GM21423 (cell line): ENCODE measurements around the gene STAT5A.
"Not testable (repeated sequence)": the region's sequence is repeated elsewhere in the genome, so short reads cannot be mapped to it uniquely, and the experiment has no call there.

Experiments
- ATAC-seq: cut with Tn5 transposase; IDR thresholded peaks from one replicate; pipeline ENCODE4 v1.9.1; 2021; ENCODE audit warnings: mild to moderate bottlenecking, moderate library complexity; ENCODE audit not compliant: unreplicated experiment

The STAT5A gene

DNA sequence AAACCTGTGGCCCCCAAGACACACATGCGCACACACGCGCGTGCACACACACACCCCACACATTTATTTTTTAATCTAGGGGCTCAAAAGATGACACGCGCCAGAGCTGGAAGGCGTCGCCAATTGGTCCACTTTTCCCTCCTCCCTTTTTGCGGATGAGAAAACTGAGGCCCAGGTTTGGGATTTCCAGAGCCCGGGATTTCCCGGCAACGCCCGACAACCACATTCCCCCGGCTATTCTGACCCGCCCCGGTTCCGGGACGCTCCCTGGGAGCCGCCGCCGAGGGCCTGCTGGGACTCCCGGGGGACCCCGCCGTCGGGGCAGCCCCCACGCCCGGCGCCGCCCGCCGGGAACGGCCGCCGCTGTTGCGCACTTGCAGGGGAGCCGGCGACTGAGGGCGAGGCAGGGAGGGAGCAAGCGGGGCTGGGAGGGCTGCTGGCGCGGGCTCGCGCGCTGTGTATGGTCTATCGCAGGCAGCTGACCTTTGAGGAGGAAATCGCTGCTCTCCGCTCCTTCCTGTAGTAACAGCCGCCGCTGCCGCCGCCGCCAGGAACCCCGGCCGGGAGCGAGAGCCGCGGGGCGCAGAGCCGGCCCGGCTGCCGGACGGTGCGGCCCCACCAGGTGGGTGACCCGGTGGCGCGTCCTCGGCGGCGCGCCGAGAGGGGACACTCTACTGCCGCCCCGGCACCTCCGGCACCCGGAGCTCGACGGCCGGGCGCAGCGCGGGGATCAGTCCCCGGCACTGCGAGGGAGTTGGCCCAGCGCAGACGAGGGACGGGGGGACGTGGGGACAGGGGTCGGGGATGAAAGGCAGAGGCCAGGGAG is at the start of gene STAT5A:
TSS of gene STAT5A (plus strand) at position 522 of the 826 bp plus-strand sequence. CDS start 914 bp downstream, outside the sequence.
- peak; percentile 45 for ATAC-seq

DNA sequence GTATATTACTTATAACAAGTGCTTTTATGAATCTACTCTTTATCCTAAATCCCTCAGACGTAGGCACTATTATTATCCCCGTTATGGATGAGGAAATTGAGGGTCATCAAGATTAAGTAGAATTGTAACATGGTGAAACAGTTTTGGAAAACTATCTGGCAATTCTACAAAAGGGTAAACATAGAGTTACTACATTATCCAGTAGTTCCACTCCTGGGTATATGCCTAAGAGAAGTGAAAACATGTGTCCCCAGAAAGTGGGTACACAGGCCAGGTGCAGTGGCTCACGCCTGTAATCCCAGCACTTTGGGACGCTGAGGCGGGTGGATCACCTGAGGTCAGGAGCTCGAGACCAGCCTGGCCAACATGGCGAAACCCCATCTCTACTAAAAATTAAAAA is 48.7 kb upstream of the STAT5A start:
- not testable (repeated sequence) for ATAC-seq

DNA sequence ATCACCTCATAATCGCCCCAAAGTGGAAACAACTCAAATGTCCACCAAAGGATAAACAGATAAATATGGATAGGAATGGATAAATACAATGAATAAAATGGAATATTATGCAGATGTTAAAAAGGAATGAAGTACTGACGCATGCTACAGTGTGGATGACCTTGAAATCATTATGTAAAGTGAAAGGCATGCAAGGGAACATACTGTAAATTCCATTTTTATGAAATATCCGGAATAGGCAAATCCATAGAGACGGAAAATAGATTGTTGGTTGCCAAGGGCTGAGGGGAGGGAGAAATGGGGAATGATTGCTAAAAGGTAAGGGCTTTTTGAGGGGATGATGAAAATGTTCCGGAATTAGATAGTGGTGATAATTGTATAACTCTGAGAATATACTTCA is 48.1 kb upstream of the STAT5A start:
- no peak for ATAC-seq

DNA sequence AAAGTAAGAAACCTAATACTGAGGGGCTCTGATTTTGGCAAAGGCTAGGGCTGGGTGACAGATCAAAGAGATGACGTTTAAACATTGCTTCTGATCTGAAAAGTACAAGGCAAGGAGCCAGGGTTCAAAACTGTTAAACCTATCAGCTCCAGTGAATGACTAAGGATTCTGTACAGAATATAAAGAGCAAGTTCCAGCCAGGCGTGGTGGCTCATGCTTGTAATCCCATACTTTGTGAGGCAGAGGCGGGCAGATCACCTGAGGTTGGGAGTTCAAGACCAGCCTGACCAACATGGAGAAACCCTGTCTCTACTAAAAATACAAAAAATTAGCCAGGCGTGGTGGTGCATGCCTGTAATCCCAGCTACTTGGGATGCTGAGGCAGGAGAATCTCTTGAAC is 47.4 kb upstream of the STAT5A start:
- not testable (repeated sequence) for ATAC-seq

DNA sequence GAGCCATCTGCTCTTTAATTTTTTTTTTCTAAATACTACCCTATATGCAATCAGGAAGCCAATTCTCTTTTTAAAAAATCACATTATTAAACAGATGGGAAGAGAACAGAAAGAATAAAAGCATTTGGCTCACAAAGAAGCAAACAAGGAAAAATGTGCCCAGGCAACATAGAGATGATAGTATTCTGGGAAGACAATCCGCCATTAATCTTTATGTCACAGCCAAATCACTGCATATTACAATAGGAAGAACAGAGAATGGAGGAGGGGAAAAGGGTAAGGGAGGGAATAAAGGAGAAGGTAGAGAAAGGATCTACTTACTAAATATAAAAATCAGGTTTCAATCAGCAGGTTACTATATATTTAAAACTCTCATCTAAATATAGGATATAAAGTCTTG is 46.4 kb upstream of the STAT5A start:
- ATAC-seq = no peak

DNA sequence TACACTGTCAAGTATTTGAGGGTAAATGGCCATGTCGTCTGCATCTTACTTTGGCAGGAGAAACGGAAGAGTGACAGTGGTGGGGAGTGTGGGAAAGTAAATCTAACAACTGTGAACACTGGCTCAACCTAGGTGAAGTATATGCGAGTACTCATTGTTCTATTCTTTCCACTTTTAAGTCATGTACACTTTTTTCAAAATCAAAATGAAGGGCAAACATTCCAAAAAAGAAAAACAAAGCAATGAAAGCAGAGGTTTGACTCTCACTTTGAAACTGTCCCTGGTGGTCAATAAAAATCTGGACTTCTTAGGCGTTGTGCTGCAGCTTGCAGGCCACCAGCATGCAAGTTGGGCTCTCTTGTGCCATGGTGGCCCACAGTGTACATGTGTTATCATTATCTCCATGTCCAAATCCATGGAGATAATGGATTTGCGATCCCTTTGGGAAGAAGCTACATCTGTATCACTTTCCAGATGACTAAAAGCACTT is 44.8 kb upstream of the STAT5A start:
- ATAC-seq = no peak

DNA sequence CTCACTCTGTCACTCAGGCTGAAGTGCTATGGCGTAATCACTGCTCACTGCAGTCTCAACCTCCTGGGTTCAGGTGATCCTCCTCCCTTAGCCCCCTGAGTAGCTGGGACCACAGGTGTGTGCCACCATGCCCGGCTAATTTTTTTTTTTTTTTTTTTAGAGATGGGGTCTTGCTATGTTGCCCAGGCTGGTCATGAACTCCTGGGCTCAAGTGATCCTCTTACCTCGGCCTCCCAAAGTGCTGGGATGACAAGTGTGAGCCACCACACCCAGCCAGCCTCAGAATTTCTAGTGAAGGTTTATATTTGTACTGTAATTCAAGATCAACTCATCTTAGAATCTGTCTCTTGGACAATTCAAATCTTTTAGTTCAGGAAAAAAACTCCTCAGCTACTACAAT is 44.2 kb upstream of the STAT5A start:
- not testable (repeated sequence) for ATAC-seq

DNA sequence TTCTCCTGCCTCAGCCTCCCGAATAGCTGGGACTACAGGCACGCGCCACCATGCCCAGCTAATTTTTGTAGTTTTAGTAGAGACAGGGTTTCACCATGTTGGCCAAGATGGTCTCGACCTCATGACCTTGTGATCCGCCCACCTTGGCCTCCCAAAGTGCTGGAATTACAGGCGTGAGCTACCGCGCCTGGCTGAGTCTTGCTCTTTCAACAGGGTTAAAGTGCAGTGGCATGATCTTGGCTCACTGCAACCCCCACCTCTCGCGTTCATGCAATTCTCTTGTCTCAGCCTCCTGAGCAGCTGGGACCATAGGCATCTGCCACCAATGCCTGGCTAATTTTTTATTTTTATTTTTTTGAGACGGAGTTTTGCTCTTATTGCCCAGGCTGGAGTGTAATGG is 43.1 kb upstream of the STAT5A start:
- ATAC-seq = not testable (repeated sequence)

DNA sequence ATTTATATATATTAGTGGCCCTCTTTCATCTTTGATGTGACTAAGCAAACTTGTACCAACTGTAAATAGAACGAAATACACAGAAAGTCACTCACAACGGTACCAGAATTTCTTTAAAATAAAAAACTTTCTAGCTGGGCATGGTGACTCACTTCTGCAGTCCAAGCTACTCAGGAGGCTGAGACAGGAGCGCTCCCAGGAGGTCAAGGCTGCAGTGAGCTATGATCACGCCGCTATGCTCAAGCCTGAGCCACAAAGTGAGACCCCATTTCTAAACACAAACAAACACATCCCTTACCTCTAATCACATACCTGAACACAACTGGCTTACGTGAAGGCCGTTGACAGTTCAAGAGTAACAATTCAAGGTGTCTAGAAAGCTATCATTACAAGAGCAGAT is 41.8 kb upstream of the STAT5A start:
- ATAC-seq = no peak

DNA sequence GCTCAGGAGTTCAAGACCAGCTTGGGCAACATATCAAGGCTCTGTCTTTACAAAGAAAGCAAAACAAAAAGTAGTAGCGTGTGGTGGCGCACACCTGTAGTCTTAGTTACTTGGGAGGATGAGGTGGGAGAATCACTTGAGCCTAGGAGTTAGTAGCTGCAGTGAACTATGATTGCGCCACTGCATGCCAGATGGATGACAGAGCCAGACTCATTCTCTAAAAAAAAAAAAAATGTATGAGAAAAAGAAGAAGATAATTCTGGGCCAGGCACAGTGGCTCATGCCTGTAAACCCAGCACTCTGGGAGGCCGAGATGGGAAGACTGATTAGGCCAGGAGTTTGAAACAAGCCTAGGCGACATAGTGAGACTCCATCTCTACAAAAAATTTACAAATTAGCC is 40.6 kb upstream of the STAT5A start:
- no peak for ATAC-seq

DNA sequence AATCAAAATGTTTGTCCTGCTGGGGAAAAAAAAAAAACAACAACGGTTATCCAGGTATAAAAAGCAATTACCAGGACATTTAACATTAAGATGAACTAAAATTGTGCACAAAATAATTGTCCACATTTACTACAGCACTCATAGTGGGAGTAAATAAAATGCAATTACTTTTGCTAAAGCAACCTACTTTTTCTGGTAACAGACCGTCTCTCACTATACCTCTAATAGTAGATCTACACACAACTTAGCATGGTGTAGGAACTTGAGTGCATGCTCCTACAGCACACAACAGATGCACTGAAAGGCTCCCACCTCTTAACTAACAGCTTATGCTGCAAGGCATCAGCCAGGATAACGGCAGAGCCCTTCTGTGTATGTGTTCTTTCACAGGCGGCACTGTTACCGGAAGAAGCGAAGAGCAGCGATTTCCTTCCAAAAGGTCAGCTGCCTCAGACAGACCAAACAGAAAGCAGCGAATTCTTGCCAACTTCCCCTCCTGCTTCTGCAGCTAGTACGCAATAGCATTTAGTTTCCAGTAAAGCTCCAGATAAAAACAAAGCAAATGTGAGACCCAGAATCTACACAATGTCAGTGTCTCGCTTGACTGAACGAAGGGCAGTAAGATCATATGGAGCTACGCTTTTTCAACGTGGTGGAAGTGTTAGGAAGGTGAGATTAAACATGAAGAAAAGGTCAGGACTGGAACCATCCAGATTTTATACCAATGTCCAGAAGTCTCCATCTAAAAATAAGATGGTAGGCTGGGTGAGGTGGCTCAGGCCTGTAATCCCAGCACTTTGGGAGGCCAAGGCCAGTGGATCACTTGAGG is 39.7 kb upstream of the STAT5A start:
- peak; percentile 81 for ATAC-seq

DNA sequence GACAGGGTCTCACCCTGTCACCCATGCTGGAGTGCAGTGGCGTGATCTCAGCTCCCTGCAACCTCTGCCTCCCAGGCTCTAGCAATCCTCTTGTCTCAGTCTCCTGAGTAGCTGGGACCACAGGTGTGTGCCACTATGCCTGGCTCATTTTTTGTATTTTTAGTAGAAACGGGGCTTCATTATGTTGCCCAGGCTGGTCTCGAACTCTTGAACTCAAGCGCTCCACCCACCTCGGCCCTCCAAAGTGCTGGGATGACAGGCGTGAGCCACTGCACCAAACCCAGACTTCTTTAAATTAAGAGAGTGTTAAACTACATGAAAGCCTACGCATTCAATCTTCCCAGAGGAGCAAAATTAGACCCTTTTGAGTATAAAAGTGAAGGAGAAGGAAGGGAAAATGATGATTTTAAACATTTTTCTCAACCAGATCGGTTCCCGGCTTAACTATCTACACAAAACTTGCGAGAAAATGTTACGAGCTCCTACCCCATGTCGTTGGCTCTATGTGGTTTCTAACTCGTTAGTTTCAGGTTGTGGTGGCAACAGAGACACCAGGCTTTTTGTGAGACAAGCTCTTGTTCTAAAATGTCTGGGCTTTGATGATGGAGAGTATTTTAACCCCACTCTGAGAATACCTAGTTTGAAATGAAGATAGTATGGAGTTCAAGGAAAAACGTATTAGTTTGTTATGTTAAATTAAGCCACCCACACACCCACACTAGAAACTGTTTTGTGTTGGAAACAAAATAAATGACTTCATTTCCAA is 38.4 kb upstream of the STAT5A start:
- no peak for ATAC-seq

DNA sequence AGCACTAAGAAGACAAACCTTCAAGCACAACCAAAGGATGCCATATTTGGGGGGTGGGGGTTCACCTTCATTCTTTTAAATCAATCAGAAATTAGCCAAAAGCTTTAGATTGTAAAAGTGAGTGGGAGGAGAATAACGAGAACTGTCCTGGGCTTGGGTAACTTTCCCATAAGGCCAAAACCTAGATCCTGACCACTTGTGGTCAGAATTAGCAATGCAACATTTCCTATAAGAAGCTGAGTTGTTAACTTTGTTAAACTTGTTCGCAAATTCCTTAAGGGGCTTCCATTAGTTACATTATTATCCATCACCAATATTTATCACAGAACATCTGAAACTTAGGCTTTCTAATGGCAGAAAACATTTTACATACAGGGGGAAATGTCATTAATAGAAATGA is 37.2 kb upstream of the STAT5A start:
- ATAC-seq = no peak

DNA sequence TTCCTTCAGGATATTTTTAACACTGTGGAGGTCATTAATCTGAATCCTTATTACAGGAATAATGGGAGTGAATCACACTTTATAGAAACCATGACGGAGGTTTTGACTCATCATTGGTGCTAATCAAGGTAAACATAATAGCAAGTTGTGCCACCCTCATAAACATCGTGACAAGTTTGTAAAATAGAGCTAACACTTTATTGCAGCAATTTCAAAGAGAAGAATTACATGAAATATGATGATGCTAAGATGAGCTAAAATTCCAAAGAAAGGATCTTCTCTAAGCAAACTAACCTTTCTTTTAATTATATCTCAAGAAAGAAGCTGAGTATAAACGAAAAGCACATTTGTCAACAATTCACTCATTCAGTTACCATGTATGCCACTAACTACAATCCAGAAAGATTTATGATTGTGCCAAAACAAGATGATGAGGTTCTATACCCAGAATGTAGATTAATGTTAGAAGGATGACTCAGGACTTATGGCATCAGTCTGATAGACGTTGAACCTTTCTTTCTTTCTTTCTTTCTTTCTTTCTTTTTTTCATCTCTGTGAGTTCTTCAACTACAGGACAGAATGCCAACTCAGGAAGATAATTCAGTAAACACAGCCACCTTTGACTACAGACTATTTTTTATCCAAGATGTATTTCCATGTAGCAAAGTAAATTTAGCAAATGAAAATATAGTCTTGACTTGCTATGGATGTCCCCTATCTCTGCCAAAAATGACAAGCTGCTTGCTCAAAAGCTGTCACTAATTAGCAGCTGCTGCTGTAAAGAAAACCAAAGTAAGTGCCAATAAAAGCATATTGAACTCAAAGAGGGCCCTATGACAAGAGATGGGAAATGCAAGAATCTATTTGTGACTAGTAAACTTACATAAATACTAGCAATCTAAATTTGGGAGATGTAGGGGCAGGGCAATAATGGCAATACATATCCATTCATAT is 35.4 kb upstream of the STAT5A start:
- no peak for ATAC-seq

DNA sequence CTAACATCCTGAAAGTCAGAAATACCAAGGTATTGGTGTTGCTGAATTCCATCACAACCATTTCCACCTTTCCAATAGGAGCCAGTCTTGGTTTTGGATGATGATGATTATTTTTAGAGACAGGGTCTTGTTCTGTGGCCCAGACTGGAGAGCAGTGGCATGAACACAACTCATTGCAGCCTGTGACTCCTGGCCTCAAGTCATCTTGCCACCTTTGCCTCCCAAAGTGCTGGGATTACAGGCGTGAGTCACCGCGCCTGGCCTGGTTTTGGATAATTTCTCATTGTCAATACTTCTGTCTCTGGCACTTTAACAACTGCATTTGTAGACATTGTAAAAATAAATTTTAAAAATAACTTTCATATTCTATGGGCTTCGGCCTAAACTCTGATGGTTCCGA is 34.7 kb upstream of the STAT5A start:
- ATAC-seq = no peak

DNA sequence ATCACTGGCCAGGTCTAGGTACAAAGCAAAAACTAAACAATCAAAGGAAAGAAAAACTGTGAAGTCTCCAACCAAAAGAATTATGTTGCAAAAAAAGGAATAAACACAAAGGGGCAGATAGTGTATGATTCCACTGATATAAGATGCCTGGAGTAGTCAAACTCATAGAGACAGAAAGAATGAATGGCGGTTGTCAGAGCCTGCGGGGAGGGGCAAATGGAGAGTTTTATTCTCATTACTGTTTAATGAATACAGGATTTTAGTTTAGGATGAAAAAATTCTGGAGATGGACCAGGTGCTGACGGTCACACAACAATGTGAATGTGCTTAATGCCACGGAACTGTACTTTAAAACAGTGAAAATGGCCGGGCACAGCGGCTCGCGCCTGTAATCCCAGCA is 32.9 kb upstream of the STAT5A start:
- ATAC-seq = no peak

DNA sequence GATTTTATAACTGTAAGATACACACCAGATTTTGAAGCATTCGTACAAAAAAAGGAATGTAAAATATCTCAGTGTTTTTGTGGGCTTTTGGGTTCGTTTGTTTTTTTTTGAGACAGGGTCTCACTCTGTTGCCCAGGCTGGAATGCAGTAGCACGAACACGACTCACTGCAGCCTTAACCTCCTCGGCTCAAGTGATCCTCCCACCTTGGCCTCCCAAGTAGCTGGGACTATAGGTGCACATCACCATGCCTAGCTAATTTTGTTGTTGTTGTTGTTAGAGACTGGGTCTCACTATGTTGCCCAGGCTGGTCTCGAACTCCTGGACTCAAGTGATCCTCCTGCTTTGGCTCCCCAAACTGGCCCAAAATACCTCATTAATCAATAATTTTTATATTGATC is 28.0 kb upstream of the STAT5A start:
- ATAC-seq = no peak

DNA sequence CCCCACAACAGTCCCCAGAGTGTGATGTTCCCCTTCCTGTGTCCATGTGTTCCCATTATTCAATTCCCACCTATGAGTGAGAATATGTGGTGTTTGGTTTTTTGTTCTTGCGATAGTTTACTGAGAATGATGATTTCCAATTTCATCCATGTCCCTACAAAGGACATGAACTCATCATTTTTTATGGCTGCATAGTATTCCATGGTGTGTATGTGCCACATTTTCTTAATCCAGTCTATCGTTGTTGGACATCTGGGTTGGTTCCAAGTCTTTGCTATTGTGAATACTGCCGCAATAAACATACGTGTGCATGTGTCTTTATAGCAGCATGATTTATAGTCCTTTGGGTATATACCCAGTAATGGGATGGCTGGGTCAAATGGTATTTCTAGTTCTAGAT is 23.9 kb upstream of the STAT5A start:
- not testable (repeated sequence) for ATAC-seq

DNA sequence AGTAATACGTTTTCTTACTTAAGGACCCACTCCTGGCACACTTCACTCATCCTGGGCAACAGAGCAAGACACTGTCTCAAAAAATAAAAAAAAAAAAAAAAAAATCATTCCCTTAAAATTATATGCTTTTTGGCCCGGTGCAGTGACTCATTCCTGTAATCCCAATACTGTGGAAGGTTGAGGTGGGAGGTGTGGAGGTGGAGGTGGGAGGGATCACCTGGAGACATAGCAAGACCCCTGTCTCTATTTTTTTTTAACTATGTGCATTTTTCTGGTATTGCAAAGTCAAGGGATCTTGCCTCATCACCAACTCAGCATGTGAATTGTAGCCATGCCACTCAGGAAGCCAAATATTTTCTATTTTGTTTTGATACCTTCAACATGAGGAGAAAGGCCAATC is 21.8 kb upstream of the STAT5A start:
- no peak for ATAC-seq
